Measurements from ENCODE around the gene DECR2. TPM values are rescaled to one million over a fixed set of nuclear protein-coding genes. Genes with fewer than 3 reads are reported as not detected.

Gene DECR2
- total and polyA plus RNA-seq, 11 donors: 6.9 to 20.6 (median 12.2) TPM

DNA sequence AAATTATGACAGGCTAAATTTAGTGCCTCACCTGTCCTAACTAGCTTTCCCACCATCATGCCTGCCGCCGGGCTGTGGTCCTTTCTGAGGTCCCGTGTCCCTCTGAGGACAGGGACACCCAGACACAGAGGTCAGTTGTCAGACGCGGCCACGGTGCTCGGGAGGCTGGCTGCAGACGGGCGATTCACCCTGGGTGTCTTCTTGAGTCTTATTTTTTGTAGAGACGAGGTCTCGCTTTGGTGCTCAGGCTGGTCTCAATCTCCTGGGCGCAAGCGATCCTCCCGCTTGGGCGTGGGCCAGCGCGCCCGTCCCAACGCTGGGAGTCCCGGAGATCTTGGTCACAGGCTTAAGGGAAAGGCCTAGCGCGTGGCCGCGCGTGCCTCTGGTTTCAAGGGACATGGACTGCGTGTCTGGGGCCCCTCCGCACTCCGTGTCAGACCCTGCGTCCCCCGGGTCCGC is 23.0 kb downstream of the DECR2 start:
- peak overlapping the region; percentile 83 to 99 (median 96) for H3K27ac ChIP-seq
- 3 to 10% (median 4%) methylated on average over 12 to 31 of the region's 31 CpGs for WGBS, 4 donors

DNA sequence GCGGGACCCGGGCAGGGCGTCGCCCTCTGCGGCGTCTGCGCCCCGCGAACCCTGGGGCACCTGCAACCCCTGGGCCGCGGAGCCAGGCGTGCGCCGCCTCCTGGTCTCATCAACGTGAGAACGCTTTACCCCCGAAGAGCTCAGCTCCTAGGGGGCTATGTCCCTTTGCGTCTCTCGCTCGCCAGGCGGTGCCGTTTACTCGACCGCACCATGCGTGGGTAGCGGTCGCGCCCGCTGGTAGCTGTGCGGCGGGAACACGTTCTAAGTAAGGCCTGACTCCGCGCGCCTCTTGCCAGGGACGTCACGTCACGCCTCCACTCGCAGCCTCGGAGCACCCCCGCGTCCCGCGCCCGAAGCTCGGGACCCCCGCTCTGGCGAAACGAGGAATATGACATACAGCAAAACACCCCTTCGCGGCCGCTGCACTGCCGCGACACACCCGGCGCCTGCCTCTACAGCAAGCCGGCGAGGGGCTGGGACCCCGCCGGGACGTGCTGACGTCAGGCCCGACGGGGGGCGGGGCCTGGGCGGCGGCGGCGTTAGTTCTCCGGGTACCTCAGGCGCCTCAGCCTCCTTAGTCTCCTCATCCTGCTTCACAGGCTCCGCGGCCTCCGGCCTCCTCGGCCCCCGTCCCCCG is 23.5 kb downstream of the DECR2 start, which contains the start of gene RAB11FIP3:
Gene RAB11FIP3, plus strand, starts transcription at position 568 of the 637 bp plus-strand sequence. CDS start 358 bp downstream, outside the sequence.
- DNase-seq (peak; percentile 86 to 93 (median 89)), ATAC-seq (peak; percentile 59 to 91 (median 88))
- peak within 1 kb of the TSS; percentile 44 to 86 (median 76) for H3K4me3 ChIP-seq
- H3K36me3 ChIP-seq: peaks cover 0 to 4% (median 0%) of the 10 kb centered on the region in 9 donors
- H3K9me3 ChIP-seq: no peaks in the 10 kb centered on the region
- peaks cover 0 to 46% (median 28%) of the 10 kb centered on the region in 12 donors for H3K4me1 ChIP-seq
- no peaks in the 10 kb centered on the region for H3K27me3 ChIP-seq
- peak within 1 kb of the TSS; percentile 83 to 99 (median 96) for H3K27ac ChIP-seq
- 0 to 1% (median 1%) methylated on average over 25 to 77 of the region's 77 CpGs for WGBS, 4 donors
- peak; percentile 50 to 94 for TF ChIP-seq POLR2A (IDR thresholded peaks at IDR 0.05)
- TF ChIP-seq, protein P1, sequence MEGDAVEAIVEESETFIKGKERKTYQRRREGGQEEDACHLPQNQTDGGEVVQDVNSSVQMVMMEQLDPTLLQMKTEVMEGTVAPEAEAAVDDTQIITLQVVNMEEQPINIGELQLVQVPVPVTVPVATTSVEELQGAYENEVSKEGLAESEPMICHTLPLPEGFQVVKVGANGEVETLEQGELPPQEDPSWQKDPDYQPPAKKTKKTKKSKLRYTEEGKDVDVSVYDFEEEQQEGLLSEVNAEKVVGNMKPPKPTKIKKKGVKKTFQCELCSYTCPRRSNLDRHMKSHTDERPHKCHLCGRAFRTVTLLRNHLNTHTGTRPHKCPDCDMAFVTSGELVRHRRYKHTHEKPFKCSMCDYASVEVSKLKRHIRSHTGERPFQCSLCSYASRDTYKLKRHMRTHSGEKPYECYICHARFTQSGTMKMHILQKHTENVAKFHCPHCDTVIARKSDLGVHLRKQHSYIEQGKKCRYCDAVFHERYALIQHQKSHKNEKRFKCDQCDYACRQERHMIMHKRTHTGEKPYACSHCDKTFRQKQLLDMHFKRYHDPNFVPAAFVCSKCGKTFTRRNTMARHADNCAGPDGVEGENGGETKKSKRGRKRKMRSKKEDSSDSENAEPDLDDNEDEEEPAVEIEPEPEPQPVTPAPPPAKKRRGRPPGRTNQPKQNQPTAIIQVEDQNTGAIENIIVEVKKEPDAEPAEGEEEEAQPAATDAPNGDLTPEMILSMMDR (IDR thresholded peaks at IDR 0.05): peak in 6 of 12 donors; percentile 14 to 53 (median 24)
- intact Hi-C loops (cut with DNase I): loop anchor here in 2 of 10 donors (1.0 to 10.0 kb wide), 4 partner anchors 22 to 240 kb away; partner anchors contain the start of genes CAPN15 (in 1 of the 2), DECR2 (in 1 of the 2) and RHOT2 (in 1 of the 2)

More for the DNA sequence above, 23.0 kb downstream of the DECR2 start:
- peaks cover 0 to 46% (median 27%) of the 10 kb centered on the region in 12 donors for H3K4me1 ChIP-seq
- DNase-seq (peak; percentile 40 to 79 (median 56)), ATAC-seq (peak; percentile 14 to 47 (median 34))
- no peaks in the 10 kb centered on the region for H3K27me3 ChIP-seq
- TF ChIP-seq, protein P1 (IDR thresholded peaks at IDR 0.05): no peak
- TF ChIP-seq POLR2A (IDR thresholded peaks at IDR 0.05): no peak
- intact Hi-C loops (cut with DNase I): loop anchor here in 2 of 10 donors (1.0 to 10.0 kb wide), 4 partner anchors 22 to 240 kb away; partner anchors contain the start of genes CAPN15 (in 1 of the 2), DECR2 (in 1 of the 2) and RHOT2 (in 1 of the 2)
- peak overlapping the region; percentile 38 to 86 (median 74) for H3K4me3 ChIP-seq
- H3K9me3 ChIP-seq: no peaks in the 10 kb centered on the region
- peaks cover 0 to 2% (median 0%) of the 10 kb centered on the region in 9 donors for H3K36me3 ChIP-seq

DNA sequence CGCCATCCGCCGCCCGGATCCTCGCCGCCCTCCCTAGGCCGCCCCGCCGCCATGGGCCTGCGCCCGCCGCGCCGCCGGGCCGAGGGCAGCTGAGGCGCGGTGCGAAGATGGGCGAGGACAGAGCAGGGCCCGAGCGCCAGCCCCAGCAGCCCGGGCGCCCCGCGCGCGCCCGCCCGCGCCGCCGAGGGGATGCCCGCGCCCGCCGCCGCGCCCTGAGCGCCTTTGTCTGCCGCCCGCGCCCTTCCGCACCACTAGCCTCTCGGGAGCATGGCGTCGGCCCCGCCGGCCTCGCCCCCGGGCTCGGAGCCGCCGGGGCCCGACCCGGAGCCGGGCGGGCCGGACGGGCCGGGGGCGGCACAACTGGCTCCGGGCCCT is 24.0 kb downstream of the DECR2 start:
- 0 to 1% (median 0%) methylated on average over 1 to 63 of the region's 63 CpGs for WGBS, 4 donors
- Histone ChIP-seq H3K9me3 (no peaks in the 10 kb centered on the region), H3K36me3 (peaks cover 0 to 5% (median 0%) of the 10 kb centered on the region in 9 donors), H3K4me1 (peaks cover 0 to 46% (median 29%) of the 10 kb centered on the region in 12 donors), H3K27ac (peak overlapping the region; percentile 83 to 99 (median 96)), H3K4me3 (peak overlapping the region; percentile 38 to 86 (median 74)), H3K27me3 (no peaks in the 10 kb centered on the region)
- peak in 1 of 4 donors; percentile 13 for ATAC-seq
- TF ChIP-seq, protein P1 (IDR thresholded peaks at IDR 0.05): no peak
- no peak for TF ChIP-seq POLR2A (IDR thresholded peaks at IDR 0.05)
- DNase-seq: peak in 1 of 5 donors; percentile 16
- intact Hi-C loops (cut with DNase I): loop anchor here in 2 of 10 donors (1.0 to 10.0 kb wide), 4 partner anchors 23 to 239 kb away; partner anchors contain the start of genes CAPN15 (in 1 of the 2), DECR2 (in 1 of the 2) and RHOT2 (in 1 of the 2)
